GM19324 (cell line): ENCODE results near the gene CIB4.

Source experiments
- ATAC-seq: cut with Tn5 transposase; IDR thresholded peaks from one replicate; pipeline ENCODE4 v1.9.1; 2021; ENCODE audit warnings: mild to moderate bottlenecking, moderate library complexity; ENCODE audit not compliant: unreplicated experiment, low FRiP score

The CIB4 gene

DNA sequence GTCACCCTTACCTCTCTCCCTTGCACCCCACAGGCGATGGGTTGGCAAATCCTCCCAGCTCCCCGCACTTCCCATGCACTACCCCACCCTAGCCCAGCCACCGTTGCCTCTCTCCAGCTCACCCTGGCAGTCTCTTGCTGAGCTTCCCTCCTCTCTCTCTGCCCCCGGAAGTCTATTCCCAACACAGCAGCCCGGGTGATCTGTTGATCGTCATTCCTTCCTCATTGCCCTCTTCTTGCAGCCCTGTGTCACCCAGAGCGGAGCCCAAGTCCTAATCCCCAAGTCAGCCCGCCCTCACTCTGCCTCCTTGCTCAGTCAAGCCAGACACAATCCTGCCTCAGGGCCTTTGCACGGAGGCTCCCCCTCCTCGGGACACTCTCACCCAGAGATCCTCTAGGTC is 55.2 kb downstream of the CIB4 start:
- ATAC-seq: no peak

DNA sequence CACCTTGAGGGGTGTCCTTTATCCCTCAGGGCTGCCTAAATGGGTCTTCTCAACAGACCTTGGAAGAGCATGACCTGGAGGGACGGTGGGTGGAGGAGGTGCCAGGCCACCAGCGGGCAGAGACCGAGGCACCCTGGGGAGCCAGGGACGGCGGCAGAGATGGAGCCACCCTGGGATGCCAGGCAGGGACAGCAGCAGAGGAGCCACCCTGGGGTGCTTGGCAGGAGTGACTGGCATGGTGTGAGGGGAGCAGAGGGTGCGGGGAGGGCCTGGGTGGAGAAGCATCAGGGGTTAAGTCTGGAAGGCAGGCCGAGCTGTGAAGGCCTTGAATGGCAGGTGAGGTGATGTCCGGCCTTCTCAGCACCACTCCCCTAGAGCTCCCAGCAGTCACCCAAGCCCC is 56.1 kb downstream of the CIB4 start:
- ATAC-seq: no peak

DNA sequence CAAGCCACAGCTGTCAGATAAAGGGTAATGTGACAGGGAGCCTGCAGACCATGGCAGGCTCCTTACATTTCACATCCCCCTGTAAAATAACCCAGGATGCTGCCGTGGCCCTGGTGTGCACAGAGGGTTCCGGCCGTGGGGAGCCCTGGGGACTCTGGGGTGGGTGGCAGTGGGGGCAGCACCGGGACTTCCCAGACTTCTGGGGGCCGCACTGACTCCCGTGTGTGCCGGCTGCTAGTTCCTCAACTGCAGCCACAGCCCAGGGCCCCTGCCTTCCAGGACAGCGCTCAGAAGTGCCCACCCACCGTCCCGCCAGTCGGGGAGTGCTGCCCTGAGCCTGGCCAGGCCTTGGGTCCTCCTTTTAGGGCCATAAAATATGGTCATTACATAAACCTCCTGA is 56.5 kb downstream of the CIB4 start:
- no peak for ATAC-seq

DNA sequence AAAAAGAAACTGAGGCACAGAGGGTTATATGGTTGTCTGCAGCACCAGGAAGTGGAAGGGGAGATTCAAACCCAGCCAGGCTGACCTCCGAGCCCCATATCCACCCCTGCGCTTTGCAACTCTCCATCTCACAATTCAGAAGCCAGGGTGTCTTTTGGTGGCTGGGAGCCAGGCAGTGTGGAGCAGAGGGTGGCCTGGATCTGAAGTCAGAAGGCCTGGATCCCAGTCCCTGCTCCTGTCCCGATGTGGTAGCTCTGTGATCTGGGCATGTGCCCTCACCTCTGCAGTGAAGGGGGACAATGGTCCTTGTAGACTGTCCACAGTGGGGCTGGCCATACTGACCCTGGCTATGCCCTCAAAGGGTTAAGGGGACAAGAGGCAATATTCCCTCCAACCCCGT is 57.0 kb downstream of the CIB4 start:
- ATAC-seq: no peak

DNA sequence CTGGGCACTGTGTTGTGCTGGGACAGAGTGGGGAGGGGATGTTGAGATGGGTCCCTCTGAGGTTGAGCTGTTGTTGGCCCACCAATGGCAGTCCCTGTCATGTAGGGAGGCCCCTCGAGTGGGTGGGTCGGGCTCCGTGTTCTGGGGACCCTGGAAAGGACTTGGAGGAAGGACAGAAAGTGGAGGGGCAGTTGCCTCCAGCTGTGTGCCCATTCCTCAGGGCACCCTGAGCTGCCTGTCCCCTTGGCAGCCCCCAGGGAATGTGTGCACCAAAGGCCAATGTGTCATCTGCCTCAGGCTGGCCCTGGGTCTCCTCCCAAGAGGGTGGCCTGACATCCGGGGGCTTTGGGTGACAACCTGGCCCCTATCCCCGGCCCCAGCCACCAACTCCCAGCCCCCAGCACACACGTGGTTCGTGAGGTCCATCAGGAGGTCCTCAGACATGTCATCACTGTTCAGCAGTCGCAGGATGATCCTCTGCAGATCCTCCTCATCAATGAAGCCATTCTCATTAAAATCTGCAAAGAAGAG is 57.7 kb downstream of the CIB4 start:
- ATAC-seq: no peak

DNA sequence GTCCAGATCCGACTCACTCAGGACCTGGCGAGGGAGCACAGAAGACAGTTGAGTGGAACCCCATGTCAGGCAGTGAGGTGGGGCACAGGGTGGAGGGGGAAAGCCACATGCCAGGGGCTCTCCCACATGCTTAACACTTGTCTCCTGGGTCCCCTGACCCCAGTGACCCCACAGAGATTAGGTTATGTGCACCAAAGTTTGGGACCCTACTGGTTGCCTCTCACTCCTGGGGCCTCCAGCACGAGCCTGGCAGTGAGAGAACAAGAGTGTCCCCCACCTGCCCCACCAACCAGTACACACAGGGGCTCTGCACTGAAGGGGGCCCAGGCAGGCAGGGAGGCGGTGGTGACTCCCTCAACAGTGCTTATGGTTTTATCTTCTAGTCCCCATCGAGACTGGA is 58.3 kb downstream of the CIB4 start:
- no peak for ATAC-seq

DNA sequence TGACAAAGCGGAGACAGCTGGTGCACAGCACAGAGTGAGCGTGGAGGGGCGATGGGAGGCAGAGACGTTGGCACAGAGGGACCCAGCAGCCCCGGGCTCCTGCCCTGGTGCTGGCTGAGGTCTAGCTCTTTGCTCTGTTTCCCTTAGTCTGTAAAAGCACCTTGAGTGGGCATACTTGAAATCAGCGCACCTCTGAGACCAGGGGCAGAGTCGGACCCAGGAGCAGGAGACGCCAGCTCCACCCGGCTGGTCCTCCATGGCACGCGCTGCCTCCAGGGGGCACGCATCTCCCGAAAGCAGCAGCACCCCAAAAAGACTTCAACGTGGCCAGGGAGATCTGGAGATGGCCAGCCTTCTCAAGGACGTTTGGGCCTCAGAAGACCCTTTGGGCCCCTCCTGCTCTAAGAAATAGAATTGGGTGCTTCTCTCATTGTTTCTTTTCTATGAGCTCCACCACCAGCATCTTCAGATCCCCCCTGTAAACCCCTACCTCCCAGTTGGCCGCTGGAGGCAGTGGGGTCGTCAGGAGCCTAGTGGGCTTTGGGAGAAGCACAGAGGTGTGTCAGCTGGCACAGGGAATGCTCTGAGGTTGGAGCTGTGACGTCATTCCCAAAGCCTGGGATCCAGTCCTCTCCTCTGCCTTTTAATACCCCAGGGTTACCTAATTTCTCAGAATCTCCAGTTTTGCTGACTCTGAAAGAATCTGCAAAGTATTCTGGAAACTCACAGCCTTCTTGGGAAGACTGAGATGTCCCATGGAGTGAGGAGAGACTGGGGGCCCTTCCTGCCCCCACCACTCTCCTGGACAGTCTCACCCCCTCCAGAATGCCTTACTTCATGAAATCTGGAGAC is 58.9 kb downstream of the CIB4 start:
- ATAC-seq: no peak

DNA sequence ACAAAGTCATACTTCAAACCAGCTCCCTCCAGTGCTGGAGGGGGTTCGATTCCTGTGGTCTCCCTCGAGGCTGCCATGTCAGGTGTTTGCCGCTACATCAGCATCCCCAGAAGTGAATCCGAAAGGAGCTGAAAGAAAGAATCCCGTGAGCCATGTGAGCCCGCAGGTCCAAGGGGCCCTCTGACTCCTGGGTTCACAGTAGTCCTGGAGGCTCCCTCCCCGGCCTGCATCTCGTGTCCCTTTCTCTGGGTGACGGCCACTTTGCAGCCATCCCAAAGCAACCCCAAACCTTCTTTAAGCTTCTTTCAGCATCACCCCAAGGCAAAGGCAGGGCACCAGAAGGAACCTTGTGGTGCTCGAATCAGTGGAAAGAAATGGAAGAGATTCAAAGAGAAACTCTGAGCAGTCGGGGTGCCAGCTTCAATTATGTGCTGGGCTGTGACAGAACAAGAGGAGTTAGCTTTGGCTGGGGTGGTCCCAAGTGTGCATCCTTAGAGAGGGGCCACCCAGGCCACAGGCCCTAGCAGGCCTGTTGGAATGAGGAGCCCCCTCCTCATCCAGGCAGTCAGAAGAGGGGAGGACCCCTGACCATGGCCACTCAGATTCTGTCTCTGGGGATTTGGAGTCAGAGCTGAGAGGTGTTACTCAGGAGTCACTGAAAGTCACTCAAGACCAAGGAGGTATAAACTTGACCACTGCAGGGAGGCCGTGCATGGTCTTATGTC is 59.7 kb downstream of the CIB4 start:
- ATAC-seq: no peak

DNA sequence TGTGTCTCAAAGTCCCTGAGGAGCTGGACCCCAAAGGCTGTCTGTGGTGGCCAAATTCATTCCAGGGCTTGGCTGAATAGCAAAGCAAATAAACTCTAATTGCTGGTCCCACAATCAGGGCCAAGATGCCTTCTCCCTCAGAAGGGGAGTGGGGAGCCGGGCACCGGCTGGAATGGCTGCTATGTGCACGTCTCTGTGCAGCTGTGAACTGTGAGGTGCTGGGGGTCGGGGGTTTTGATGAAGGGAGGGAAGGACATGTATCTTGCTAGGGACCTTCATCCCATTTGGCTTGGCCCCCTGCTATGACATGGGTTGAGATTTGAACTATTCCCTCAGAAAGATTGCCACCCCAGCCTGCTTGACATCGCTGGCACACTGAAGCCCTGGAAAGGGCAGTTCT is 60.4 kb downstream of the CIB4 start:
- ATAC-seq: no peak

DNA sequence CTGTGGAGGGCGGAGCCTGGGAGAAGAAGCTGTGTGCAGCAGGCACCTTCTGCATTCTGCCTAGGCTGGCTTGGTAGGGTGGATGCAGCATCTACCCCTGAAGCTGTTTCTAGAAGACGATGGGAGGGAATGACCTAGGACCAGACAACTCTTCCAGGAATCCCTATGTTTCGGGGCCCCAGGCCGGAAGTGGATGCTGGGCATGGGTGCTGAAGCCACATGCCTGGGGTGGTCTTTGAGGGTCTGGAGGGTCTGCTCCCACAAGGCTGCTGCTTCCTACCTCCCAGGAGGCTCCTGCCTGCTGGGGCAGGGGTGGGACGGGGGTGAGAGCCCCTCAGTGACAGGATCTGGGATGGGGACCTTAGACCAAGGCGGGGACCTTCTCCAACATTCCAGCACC is 61.0 kb downstream of the CIB4 start:
- no peak for ATAC-seq

DNA sequence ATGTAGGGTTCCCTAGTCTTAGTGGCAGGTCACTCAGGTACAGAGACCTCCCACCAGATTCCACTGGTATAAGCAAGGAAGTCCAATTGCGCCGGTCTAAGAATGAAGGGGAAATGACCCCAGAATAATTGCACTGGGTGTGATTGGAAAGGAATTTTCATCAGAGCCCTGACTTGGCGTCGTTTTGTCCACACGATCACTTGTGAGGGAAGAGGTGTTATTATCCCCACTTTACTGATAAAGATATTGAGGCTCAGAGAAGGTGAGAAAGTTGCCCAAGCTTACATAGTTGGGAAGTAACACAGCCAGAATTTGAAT is 61.5 kb downstream of the CIB4 start:
- ATAC-seq: no peak

DNA sequence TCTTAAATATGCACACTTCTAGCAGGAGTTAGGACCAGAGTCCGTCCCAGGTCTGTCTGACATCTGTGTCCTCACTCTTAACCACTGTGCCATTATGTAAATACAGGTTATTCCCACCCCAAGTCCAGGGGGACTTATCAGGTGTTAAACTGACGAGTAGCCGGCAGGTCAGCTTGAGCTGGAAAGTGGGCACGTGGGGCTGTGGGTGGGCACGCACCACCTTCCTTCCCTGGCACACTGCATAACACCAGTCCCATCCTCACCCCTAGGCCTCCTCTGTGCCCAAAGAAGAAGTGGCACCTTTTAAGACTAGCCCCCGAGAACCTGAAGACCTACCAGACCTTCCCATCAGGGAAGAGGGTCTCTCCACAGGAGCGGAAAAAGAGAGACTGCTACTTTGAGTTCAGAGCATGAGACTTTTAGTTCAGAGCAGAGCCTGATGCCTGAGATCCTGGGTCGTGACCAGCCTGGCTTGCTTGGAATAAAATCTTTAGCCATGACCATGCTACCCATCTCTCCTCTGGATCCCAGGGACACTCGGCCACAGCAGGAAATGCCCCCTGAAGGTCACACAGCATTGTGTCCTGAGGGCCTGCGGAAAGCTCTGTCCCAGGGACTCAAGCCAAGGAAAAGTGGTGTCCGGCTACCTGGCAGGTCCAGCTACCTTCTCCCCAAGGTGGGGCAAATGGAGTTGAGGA is 62.0 kb downstream of the CIB4 start:
- ATAC-seq: no peak

DNA sequence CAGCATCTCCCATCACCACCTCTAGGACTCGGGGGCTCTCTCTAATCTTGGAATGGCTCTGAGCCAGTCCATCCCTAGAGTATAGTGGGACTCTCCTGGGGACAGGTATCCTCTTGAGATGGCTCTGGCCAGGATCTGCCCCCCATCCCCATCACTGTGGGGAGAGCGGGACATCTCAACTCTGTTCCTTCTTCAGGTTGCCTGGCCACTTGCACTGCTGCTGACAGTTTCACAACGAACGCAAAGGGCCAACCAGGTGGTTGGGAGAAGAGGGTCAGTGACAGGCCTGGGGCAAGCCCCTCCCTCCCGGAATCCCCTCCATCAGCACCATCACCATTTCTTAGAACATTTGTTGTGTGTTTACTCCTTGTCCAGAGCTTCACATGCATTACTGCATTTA is 62.6 kb downstream of the CIB4 start:
- ATAC-seq: no peak

DNA sequence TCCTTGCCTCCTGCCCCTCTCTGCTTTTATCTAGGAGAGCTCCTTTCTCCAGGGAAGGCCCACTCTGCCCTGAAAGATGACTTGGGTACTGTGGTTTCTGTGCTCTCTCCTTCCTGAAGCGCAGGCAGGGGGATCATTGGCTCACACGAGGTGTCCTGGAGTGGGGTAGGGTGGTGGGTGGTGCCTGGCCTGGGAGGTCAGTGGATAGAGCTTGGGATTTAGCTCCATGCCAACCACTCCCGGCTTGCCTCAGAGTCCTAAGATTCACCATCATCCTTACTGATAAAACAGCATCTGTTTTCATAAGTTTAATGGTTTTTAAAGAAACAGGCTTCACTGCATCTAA is 63.1 kb downstream of the CIB4 start:
- ATAC-seq: no peak

DNA sequence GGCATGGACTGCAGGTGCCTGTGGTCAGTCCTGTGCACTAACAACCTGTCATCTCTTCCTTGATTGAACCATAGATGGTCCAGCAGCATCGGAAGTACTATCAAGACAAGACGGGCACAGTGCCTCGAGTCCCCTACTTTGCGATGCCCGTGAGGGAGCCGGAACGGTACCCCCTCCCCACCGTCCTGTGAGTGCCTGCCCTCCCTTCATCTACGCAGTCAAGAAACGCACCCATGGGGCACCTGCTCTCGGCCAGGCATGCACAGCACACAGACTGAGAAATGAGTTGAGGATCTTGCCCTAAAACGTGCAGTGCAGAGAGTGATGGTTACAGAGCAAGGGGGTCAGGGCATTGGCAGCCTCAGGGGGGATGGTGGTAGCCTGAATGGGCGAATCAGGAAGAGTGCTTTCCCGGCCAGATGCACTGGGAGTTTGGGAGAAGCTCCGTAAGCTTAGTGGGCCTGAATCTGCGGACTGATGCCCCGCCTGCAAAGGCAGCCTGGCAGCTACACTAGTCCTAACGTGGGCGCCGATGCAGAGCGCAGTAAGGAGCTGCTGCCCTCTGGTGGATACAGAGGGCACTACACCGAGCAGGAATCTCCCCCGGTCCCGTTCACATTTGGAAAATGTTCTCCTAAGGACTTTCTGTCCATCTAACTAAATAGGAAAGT is 63.6 kb downstream of the CIB4 start:
- no peak for ATAC-seq

DNA sequence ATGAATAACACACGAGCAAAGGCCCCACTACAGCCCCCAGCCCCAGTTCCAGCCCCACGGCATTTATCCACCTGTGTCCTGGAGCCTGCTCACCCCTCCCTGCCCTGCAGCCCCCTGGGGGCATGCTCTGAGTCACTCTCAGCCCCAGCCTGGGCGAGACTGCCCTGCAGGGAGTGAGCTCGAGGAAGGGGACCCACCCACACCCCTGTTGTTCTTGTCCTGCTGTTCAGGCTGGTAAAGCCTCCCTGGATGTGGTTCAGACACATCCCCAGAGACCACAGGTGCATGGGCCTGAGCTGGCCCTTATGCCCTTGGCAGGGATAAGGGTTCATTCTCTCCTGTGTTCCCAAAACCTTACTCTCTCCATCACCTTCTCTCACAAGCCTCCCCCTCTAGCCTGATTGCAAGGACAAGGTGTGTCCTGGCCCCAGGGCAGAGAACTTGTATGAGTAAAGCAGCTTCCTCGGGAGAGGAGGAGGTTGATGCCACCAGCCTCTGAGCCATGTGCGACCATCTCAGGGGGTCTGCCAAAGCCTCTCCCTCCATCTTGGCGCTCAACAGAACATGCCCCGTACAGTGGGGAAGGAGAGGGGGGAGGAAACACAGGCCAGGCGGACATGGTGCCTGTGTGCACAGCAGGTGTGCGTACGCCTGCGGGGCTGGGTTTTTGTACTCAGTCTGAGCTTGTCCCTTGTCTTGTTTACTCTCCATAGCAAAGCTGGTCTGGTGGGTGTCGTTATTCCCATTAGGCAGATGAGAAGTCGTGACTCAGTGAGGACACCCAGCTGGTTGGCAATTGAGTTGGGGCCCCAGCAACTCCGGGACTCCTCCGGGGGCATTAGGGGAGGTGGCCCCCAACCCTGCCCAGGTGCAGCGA is 64.4 kb downstream of the CIB4 start:
- ATAC-seq: no peak

DNA sequence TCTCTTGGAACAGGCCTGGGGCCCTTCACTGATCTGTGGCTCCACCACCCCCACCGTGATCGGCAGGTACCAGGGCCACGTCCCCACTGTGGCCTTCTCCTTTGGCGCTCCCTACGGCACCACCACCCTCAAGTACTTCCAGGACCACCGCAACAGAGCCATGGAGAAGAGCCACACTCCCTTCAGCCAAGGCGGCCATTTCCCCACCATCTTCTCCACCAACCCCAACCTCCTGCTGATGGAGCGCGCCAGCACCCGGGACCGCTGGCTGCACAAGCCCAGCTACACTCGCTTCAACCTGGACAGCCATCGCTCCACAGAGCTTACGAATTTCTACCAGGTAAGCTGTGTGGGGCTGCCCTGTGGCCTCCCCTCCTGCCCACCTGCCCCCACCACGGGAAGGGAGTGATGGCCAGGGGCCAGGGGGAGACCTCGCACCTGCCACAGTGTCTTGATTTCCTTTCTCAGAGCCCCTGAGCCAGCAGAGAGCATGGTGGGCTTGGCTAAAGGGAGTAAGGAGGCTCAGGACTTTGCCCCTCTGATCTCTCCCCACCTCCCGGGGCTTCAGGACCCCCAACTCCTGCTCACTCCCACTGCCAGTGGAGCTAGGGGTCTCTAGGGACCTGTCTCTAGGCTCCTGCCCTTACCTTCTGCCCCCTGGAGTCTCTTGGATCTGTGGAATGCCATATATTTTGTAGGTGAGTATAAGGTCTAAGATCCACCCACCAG is 65.2 kb downstream of the CIB4 start:
- ATAC-seq: no peak

DNA sequence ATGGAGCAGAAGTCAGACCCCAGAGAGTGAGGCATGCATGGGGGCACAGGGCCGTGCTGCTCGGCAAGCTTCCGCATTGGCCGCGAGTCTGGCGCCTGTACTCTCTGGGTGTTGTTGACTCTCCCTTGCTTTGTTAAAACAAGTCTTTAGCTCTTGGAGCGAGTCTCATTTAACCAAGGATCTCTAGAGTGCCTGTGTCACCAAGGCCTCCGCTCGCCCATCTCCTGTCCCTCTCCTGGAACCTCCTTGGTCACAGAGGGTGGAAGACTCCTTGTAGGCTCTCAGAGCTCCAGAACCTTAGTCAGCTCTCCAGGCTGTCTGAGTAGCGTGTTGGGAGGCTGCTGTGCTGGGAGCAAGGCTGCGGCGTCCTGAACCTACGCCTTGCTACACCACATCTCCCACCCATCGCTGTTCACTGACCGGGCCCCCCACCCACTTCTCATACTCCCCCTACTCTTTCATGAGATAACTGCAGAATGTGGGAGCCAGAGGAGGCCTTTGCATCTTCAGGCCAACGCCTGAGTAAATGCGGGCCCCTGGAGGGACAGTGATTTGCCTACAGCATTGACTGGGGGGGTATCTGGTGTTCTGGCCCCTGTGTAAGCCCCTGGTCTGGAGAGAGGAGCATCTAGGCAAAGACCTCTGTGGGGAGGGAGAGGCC is 66.1 kb downstream of the CIB4 start:
- ATAC-seq: no peak
